Anterior cingulate cortex (tissue), 58 donors: Measurements from ENCODE around the gene ZNF213.

Source experiments
- DNase-seq, 58 donors: peaks; one replicate each; lab custom pipeline; 2025; lab: John Stamatoyannopoulos, UW

Gene ZNF213

DNA sequence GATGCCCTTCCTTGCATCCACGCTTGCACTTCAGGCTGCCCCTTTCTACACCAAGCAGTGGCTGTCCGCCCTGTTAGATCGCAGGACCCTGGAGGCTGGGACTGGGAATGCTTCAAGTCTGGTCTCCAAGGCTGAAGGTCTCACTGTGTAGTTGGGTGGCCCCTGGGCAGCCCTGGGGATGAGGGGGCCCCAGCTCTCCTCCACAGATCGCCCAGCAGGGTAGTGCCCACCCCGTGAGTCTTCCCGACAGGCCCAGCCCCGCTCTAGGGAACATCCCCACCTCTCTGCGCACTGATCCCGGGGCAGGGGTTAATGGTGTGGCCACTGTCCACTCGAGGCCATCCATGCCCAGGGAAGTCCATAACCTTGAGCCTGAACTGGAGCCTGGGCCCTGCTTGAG, 10.3 kb downstream of the ZNF213 start:
- no peak for DNase-seq

DNA sequence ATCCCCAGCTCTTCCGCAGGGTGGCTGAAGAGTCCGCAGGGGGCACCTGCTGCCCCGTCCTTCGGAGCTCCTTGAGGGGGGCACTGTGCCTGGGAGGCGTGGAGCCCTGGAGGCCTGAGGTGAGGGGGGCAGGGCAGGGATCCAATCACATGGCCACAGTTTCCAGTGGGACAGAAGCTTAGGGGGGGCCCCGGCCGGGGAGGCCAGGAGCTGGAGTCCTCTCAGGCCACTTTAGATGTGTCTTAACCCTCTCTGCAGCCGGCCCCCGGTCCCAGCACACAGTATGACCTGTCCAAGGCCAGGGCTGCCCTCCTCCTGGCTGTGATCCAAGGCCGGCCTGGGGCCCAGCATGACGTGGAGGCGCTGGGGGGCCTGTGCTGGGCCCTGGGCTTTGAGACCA, 10.8 kb downstream of the ZNF213 start:
- no peak for DNase-seq

DNA sequence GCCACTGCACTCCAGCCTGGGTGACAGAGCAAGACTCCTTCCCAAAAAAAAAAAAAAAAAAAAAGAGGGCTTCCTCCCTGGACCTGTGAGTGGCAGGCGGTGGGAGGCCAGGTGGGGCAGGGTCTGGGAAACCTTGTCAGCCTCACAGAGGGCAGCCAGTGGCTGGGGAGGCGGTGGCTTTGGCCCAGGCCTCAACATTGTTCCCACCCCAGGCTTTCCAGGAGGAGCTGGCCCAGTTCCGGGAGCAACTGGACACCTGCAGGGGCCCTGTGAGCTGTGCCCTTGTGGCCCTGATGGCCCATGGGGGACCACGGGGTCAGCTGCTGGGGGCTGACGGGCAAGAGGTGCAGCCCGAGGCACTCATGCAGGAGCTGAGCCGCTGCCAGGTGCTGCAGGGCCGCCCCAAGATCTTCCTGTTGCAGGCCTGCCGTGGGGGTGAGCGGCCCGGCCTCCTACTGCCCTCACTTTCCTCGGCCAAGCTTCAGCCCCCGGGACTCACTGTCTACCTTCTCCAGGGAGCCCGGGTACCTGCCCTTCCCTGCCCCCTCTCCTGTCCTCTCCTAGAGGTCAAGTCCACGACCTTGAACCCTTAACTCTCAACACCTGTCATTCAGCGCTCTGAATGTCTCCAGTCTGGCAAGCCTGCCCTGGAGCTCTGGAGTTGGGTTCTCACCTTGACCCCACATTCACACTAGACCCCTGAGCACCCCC, 12.4 kb downstream of the ZNF213 start:
- no peak for DNase-seq

DNA sequence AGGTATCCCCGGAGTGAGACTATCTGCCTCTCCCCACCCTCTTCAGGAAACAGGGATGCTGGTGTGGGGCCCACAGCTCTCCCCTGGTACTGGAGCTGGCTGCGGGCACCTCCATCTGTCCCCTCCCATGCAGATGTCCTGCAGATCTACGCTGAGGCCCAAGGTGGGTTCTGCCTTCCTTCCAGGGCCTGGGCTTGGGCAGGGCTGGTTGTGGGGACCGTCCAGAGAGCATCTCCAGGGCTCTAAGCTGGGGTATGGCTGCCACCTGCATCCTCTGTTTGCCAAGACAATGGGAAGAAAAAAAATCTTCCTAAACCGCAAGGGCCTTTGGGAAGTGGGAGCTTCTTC, 12.9 kb downstream of the ZNF213 start:
- no peak for DNase-seq

DNA sequence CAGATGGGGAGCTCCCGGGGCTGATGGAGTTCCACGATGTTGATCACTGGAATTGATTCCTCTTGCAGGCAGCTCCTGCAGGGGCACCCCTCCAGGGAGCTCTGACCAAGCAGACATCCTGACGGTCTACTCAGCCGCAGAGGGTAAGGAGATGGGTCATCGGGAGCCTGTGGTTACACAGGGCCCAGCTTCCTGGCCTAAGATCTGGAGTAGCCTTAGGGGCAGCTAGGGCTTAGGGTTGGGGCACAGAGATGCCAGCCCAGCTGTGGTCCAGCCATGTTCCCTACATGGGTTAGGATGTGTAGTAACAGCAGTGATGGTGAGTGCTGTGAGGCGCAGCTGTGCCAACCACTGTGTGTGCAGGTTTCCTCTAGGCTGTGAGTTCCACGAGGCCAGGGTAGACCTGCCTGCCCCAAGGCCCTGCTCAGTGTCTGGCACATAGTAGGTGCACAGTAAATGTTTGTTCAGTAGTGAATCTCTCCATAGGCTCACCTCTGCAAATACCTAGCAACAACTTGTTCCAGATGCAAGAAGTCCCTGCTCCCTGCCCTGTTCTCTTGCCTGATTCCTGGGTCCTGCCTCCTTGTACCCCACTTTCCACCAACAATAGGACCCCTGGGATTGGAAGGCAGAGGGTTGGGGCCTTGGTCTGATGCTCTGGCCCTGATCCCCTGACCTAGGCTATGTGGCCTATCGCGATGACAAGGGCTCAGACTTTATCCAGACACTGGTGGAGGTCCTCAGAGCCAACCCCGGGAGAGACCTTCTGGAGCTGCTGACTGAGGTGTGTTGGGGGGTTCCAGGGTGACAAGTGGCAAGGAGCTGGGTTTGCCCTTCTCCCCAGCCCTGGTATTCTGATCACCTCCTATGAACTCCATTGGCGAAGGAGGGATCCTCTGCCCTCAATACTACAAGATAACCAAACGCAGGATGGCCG, 13.7 kb downstream of the ZNF213 start:
- DNase-seq: no peak

DNA sequence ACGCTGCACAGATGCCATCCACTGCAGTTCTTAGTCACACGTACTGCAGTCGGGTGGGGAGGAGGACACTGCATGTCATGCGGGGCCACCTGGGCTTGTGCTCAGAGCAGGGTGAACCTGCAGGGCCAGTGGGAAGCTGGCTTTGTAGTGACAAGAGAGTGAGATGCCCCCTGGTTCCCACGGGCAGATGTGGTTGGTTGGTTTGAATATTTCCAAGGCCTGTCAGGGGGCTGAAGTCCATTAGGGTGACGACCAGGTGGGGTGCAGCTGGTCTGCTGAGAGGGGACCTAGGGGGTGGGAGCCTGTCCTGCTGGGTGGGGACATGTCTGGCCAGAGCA, 14.3 kb downstream of the ZNF213 start:
- no peak for DNase-seq

DNA sequence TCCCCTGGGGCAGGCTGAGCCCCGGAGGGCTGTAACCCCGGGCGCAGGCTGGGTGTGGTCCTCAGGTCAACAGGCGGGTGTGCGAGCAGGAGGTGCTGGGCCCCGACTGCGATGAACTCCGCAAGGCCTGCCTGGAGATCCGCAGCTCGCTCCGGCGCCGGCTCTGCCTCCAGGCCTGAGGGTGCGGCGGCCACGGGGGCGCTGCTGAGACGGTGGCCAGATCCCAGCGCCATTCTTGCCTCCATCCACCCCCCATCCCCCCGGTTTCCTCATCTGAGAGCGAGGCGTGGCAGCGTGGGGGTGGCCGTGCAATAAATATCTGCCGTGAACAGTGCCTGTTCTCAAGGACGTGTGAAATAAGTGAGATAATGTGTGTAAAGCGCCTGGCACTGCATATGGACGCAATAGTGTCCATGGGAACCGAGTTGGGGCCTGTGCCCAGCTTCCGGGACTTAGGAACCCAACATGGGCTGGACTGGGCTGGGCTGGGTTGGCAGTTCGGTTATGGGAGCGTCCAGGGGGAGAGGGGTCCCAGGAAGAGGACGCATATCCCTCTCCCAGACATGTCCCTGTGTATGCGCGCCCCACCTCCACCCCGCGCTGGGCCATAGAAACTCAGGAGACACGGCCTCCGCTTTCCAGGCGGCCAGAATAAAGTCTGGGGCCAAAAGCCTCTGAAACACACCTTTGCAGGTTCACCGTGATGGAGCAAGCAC, 15.0 kb downstream of the ZNF213 start:
- peak in 55 of 58 donors; percentile 21 to 78 (median 55) for DNase-seq

DNA sequence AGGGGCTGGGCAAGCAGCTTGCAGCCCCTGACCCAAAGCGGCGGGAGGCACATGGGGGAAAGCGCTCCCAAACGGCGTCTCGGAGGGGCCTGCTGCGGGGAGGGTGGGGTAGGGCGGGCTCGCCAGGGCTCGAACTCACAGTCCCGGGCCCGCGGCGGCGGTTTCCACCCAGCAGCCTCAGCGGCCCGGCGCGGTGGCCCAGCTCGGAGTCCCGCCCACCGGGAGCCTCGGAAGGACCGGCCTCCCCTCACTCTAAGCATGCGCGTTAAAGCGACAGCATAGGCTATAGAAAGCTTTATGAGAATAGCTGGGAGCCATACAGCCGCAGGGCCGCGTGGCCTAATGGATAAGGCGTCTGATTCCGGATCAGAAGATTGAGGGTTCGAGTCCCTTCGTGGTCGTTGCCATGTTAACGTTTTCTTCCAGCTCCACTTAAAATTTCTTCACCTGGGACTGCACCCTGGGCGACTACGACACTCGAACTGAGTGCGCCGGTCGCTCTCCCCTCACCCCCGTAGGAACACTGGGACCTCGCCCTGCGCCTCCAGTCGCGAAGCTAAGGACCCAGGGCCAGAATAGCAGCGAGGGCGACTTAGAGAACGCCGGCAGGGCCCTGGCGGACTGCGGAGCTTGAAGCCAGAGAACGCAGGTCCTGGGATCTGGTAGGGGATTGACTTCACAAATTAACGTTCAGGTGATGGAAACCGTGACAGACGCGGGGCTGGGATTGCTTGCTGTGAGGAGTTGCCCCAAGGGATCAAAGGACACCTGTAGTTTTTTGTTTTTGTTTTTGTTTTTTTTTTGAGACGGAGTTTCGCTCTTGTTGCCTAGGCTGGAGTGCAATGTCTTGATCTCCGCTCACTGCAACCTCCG, 15.8 kb downstream of the ZNF213 start:
- peak; percentile 57 to 97 (median 89) for DNase-seq

DNA sequence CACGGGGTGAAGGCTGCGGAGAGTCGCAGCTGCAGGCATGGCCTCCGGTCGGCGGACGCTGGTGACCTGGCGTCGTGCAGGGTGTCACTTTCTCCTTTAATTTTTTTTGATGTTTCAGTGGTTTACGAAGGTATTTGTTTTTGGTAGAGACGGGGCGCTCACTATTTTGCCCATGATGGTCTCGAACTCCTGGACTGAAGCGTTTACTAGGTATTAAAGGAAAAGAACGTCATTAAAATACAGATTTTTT, 17.1 kb downstream of the ZNF213 start:
- DNase-seq: no peak

DNA sequence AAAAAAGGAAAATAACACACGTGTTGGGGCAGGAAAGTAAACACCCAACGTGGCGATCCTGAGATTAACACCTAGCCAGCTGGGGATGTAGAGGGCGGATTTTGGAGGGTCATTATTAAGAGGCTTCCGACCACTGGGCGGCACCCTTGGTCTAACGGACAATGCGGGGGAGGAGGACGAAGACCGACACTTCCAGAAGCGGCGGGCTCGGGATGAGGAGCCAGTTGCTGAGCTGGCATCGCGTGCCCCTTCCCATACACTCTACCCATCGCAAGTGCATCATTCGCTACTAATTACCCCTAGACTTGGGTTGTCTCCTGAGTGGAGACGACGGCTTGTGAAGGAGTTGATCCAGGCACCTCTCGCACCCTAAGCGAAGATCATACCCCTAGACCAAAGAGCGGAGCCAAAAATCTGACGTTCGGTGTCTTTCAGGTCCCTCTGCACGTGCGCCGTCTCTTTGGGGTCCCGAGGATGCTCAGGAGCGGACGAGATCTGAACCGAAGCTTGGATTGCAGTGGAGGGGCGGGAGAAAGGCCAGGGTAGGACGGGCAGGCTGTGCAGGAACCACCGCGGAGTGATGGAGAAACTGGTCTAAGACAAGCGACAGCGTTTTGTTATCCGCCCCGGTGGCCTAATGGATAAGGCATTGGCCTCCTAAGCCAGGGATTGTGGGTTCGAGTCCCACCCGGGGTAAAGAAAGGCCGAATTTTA, 17.6 kb downstream of the ZNF213 start:
- DNase-seq: peak in 57 of 58 donors; percentile 34 to 92 (median 76)

DNA sequence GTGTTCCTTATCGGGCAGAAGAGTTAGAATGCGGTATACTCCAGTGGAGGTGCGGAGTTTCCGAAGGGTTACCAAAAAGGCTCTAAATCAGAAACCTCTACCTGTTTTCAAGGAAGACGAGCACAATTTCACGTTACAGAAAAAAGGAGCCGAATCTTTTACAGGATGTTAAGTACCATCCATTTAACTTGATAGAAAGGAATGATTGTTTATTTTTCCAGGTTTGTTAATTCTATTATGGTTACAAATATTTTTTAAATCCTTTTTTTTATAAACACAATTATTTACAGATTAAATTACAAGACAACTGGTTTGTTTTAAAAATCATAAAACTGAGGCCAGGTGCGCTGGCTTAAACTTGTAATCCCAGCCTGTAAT, 18.2 kb downstream of the ZNF213 start:
- no peak for DNase-seq

DNA sequence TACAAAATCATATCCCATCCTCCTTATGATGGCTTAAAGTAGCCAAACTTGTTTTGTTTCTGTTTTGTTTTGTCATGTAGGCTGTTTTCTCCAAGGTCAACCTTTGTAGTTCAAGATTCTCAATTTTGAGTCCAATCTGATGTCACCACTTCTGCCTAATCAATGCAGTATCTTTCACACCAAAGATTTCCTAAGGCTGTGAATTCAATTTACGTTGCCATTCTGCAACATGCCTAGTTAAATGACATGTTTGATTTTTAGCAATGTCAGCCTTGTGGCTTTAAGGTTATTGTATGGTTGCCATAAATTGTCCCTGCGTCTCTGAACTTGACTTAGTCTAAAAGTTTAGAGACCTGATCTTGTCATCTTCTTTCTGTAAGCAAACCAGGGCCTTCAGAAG, 20.4 kb downstream of the ZNF213 start:
- no peak for DNase-seq

DNA sequence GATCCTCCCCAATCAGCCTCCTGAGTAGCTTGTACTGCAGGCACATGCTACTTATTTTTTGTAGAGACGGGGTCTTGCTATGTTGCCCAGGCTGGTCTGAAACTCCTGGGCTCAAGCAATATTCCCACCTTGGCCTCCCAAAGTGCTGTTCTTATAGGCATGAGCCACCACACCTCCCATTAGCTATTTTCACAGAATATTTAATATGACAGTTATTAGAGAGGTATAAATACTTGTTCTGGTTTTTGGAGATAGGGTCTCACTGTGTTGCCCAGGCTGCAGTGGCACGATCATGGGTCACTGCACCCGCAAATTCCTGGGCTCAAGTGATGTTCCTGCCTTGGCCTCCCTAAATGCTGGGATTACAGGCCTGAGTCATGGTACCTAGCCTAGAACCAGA, 21.1 kb downstream of the ZNF213 start:
- no peak for DNase-seq

DNA sequence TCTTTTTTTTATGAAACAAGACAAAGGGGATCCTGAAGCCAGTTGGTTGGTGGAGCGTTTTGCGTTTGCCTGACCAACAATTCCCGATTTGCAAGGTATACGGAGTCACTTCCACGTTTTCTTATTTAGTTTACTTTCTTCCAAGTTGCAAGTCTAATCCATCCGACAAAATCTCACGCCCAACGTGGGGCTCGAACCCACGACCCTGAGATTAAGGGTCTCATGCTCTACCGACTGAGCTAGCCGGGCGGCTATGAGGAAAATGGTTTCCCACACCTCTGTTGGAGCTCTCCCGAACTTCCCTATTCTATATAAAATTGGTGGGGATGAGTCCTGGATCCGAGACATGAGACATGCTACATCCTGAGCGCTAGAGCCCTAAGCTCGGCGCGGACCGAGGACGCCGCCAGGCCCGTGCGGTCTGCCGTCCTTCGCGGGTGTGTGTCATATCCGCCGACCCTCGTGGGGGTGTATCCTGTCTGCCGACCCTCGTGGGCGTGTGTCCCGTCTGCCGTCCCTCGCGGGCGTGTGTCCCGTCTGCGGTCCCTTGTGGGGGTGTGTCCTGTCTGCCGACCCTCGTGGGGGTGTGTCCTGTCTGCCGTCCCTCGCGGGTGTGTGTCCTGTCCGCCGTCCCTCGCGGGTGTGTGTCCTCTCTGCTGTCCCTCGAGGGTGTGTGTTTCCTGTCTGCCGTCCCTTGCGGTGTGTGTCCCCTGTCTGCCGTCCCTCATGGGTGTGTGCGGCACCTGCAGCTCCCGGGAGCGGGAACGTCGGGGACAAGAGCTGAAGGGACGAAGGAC, 22.6 kb downstream of the ZNF213 start:
- DNase-seq: peak in 24 of 58 donors; percentile 6 to 59 (median 28)

DNA sequence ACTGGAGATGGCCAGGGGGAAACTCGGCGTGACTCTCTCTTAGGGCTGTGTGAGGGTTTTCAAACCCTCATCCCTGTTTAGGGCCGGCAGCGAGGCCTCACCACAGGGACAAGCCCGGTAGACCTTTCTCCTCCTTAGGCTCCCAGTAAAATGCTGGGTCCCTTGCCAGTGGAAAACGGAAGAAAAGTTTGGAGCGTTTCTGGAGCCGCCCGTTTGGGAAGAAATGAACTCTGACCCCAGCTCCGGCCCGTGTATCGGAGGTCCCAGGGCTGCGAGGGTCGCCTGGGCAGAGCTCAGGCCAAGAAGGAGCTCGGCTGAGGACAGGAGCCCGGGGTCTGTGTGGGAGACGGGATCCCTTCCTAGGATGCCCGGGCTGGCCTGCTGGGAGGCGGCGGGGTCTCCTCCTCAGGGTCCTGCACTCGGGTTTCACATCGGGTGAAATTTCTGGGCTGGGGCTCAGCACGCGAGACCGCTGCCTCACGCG, 23.2 kb downstream of the ZNF213 start:
- no peak for DNase-seq

DNA sequence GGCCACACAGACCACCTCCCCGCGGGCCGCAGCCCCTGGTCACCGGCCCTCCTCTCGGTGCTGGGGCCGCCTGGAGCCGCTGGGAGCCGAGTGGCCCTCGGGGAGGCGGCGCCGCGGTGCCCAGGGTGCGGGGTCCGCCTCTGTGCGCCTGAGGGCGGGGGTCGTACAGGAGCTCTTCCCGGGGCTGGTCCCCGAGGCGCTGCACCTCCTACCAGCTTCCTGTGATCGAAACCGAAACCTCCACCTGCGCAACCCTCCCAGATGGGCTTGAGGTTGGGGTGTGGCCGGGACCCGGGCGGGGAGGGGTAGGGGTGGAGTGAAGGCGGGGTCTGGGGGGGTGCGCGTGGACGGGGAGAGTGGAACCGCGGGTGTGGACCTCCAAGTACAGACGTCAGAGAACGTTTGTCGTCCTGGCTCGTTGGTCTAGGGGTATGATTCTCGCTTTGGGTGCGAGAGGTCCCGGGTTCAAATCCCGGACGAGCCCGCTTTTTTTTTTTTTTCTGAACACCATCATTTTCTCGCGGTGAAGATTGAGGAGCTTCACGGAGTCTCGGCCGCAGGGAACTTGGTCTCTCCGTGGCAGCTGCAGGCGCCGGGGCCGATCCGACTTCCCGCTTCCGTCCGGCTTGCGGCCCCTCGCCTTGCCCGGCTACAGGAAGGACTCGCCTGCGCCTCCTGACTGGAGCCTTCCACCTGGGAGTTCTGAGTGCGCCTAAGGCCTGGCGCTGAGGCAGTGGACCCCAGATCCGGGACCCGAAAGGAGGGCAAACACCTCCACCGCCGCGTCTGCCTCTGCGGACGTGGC, 23.9 kb downstream of the ZNF213 start:
- DNase-seq: peak in 36 of 58 donors; percentile 8 to 64 (median 30)

DNA sequence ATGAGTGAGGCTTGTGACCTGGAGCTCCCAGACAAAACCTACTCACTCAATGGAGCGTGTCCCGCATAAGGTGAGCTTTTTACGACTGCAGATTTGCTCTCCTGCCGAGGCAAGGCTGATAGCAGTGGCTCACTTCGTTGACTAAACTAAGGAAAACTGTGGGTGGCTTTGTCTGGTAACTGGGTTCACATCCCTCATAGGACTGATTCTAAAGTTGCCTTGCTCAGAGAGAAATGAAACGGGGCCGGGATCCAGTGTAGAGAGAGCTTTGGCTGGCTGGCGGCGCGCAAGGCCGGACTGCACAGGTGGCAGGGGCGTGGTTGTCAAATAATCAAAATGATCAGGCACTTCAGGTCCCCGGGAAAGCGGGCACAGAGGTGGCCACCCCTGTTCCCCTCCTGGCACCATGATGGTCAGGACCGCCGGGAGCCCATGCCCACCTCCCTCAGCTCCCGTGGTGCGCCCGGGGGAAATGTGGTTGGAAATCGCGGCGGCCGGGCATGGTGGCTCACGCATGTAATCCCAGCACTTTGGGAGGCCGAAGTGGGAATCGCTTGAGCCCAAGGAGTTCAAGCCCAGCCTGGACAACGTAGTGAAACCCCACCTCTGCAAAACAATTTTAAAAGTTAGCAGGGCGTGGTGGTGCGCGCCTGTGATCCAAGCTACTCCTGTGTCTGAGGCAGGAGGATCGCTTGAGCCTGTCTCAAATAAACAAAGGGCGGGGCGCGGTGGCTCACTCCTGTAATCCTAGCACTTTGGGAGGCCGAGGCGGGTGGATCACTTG, 26.6 kb downstream of the ZNF213 start:
- DNase-seq: no peak
